Astrocyte (in vitro differentiated cells and primary cell): ENCODE data around the gene PECR.

Source experiments
- EZH2 ChIP-seq: IDR thresholded peaks from 2 replicates; pipeline ENCODE4 v1.6.1; 2012; ENCODE audit warnings: mild to moderate bottlenecking, low read length, inconsistent platforms; ENCODE audit not compliant: insufficient read depth
- TF ChIP-seq, protein P1 (sequence below): IDR thresholded peaks from 2 replicates; pipeline ENCODE4 v1.5.1; 2011; ENCODE audit warnings: low read depth, mild to moderate bottlenecking, inconsistent platforms, low read length, moderate library complexity; ENCODE audit not compliant: insufficient read depth

DNA sequence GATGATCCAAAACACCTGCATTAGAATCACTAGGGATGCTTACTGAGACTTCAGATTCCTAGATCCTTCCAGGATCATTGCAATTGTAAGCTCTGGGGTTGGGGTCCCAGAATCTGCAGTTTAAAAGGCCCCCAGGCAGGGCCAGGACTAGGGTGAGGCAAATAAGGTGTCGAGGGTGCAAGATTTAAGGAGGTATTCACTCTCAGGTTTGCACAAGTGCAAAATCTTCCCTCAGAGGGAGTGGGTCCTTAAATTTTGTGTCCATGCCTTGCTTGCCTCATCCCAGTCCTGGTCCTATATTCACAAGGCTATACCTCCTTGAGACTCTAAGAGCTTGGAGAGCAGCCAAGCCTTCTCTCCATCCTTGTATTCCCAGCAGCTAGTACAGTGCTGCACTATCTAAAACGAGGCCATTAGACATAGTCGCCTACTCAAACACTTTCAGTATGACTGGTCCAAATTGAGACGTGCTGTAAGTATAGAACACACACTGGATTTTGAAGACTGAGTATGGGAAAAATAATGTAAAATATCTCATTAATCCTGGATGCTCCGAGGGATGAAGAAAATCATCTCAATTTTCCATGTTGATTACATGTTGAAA, 36.6 kb downstream of the PECR start:
- TF ChIP-seq, protein P1, sequence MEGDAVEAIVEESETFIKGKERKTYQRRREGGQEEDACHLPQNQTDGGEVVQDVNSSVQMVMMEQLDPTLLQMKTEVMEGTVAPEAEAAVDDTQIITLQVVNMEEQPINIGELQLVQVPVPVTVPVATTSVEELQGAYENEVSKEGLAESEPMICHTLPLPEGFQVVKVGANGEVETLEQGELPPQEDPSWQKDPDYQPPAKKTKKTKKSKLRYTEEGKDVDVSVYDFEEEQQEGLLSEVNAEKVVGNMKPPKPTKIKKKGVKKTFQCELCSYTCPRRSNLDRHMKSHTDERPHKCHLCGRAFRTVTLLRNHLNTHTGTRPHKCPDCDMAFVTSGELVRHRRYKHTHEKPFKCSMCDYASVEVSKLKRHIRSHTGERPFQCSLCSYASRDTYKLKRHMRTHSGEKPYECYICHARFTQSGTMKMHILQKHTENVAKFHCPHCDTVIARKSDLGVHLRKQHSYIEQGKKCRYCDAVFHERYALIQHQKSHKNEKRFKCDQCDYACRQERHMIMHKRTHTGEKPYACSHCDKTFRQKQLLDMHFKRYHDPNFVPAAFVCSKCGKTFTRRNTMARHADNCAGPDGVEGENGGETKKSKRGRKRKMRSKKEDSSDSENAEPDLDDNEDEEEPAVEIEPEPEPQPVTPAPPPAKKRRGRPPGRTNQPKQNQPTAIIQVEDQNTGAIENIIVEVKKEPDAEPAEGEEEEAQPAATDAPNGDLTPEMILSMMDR: no peak
- no peak for TF ChIP-seq EZH2
